Measurements from ENCODE around the gene PLPPR2. TPM values are rescaled to one million over a fixed set of nuclear protein-coding genes. Genes with fewer than 3 reads are reported as not detected.
A peak's percentile ranks its signal among the peaks of the same experiment; 100 is the strongest.

The PLPPR2 gene
- total RNA-seq, 1 donor, result 14.1 TPM

DNA sequence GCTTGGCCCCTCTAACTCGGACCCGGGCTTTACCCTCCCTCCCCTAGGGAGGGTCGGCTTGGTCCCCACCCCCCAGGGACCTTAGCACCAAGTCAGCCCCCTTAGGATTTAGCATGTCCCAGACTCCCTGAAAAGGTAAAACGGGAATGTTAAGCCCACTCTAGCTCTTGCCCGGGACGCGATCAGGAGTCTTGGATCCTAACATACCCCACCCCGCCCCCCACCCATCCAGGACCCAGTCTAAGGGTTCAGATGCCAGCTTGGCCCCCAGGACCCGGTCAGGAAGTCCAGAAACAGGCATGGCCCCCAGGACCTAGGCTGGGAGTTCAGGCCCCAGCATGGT, 28.4 kb downstream of the PLPPR2 start:
- peak; percentile 66 for DNase-seq (ENCODE audit: insufficient read length, low spot score, missing footprints)
- H3K27ac ChIP-seq (ENCODE audit: low read depth, low read length), result no peak overlapping the region
- H3K4me3 ChIP-seq (ENCODE audit: insufficient read depth, low read length), result peak overlapping the region; percentile 60
- H3K4me1 ChIP-seq (ENCODE audit: insufficient read depth, low read length), result peaks cover 12% of the 10 kb centered on the region
- TF ChIP-seq, protein P1, sequence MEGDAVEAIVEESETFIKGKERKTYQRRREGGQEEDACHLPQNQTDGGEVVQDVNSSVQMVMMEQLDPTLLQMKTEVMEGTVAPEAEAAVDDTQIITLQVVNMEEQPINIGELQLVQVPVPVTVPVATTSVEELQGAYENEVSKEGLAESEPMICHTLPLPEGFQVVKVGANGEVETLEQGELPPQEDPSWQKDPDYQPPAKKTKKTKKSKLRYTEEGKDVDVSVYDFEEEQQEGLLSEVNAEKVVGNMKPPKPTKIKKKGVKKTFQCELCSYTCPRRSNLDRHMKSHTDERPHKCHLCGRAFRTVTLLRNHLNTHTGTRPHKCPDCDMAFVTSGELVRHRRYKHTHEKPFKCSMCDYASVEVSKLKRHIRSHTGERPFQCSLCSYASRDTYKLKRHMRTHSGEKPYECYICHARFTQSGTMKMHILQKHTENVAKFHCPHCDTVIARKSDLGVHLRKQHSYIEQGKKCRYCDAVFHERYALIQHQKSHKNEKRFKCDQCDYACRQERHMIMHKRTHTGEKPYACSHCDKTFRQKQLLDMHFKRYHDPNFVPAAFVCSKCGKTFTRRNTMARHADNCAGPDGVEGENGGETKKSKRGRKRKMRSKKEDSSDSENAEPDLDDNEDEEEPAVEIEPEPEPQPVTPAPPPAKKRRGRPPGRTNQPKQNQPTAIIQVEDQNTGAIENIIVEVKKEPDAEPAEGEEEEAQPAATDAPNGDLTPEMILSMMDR (IDR thresholded peaks at IDR 0.05; ENCODE audit: extremely low read depth, low read depth, low read length), result no peak
- H3K36me3 ChIP-seq (ENCODE audit: insufficient read depth, low read length), result no peaks in the 10 kb centered on the region
- H3K4me2 ChIP-seq (ENCODE audit: insufficient read depth, low read length), result peak overlapping the region; percentile 60
- H3K79me2 ChIP-seq (ENCODE audit: insufficient read depth, low read length), result peaks cover 6% of the 10 kb centered on the region
- no peaks in the 10 kb centered on the region for H4K20me1 ChIP-seq (ENCODE audit: insufficient read depth, low read length)
- H2AFZ ChIP-seq (ENCODE audit: low read length), result no peak overlapping the region
- no peaks in the 10 kb centered on the region for H3K9me3 ChIP-seq (ENCODE audit: low read depth, low read length)
- peaks cover 14% of the 10 kb centered on the region for H3K27me3 ChIP-seq (ENCODE audit: insufficient read depth, low read length)

DNA sequence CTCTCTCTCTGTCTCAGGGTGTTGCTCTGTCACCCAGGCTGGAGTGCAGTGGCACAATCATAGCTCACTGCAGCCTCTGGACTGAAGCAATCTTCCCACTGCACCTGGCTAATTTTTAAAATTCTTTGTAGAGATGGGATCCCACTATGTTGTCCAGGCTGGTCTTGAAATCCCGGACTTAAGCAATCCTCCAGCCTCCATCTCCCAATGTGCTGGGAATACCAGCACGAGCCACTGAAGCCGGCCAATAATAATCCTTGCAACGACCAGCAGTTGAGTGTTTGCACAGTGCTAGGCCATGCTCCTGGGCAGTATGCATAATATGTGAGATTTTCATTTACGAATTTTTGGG, 29.5 kb downstream of the PLPPR2 start:
- peaks cover 10% of the 10 kb centered on the region for H3K4me1 ChIP-seq (ENCODE audit: insufficient read depth, low read length)
- peaks cover 6% of the 10 kb centered on the region for H3K79me2 ChIP-seq (ENCODE audit: insufficient read depth, low read length)
- peak; percentile 19 for DNase-seq (ENCODE audit: insufficient read length, low spot score, missing footprints)
- no peak overlapping the region for H3K4me3 ChIP-seq (ENCODE audit: insufficient read depth, low read length)
- no peaks in the 10 kb centered on the region for H3K36me3 ChIP-seq (ENCODE audit: insufficient read depth, low read length)
- H3K4me2 ChIP-seq (ENCODE audit: insufficient read depth, low read length), result no peak overlapping the region
- no peaks in the 10 kb centered on the region for H3K9me3 ChIP-seq (ENCODE audit: low read depth, low read length)
- H2AFZ ChIP-seq (ENCODE audit: low read length), result no peak overlapping the region
- no peak overlapping the region for H3K27ac ChIP-seq (ENCODE audit: low read depth, low read length)
- no peaks in the 10 kb centered on the region for H4K20me1 ChIP-seq (ENCODE audit: insufficient read depth, low read length)
- peaks cover 14% of the 10 kb centered on the region for H3K27me3 ChIP-seq (ENCODE audit: insufficient read depth, low read length)
- TF ChIP-seq, protein P1 (IDR thresholded peaks at IDR 0.05; ENCODE audit: extremely low read depth, low read depth, low read length), result no peak

GRCh38 chr19:11387162-11388034, 32.2 kb downstream of the PLPPR2 start:
- Histone ChIP-seq H3K4me3 (ENCODE audit: insufficient read depth, low read length) (no peak overlapping the region), H2AFZ (ENCODE audit: low read length) (no peak overlapping the region), H4K20me1 (ENCODE audit: insufficient read depth, low read length) (no peaks in the 10 kb centered on the region), H3K27me3 (ENCODE audit: insufficient read depth, low read length) (peaks cover 12% of the 10 kb centered on the region), H3K4me2 (ENCODE audit: insufficient read depth, low read length) (no peak overlapping the region), H3K36me3 (ENCODE audit: insufficient read depth, low read length) (no peaks in the 10 kb centered on the region), H3K9me3 (ENCODE audit: low read depth, low read length) (peaks cover 2% of the 10 kb centered on the region), H3K4me1 (ENCODE audit: insufficient read depth, low read length) (no peaks in the 10 kb centered on the region), H3K79me2 (ENCODE audit: insufficient read depth, low read length) (no peaks in the 10 kb centered on the region), H3K27ac (ENCODE audit: low read depth, low read length) (no peak overlapping the region)
- TF ChIP-seq, protein P1 (IDR thresholded peaks at IDR 0.05; ENCODE audit: extremely low read depth, low read depth, low read length), result no peak
- DNase-seq (ENCODE audit: insufficient read length, low spot score, missing footprints), result peak; percentile 18

- no peaks in the 10 kb centered on the region for H3K79me2 ChIP-seq (ENCODE audit: insufficient read depth, low read length)
These were observed 35.1 kb downstream of the PLPPR2 start for GRCh38 chr19:11390359-11390758.

More at GRCh38 chr19:11390359-11390758, 35.1 kb downstream of the PLPPR2 start:
- DNase-seq (ENCODE audit: insufficient read length, low spot score, missing footprints), result peak; percentile 61
- Histone ChIP-seq H2AFZ (ENCODE audit: low read length) (no peak overlapping the region), H3K27me3 (ENCODE audit: insufficient read depth, low read length) (no peaks in the 10 kb centered on the region), H4K20me1 (ENCODE audit: insufficient read depth, low read length) (no peaks in the 10 kb centered on the region), H3K27ac (ENCODE audit: low read depth, low read length) (no peak overlapping the region), H3K36me3 (ENCODE audit: insufficient read depth, low read length) (no peaks in the 10 kb centered on the region), H3K4me1 (ENCODE audit: insufficient read depth, low read length) (no peaks in the 10 kb centered on the region), H3K4me3 (ENCODE audit: insufficient read depth, low read length) (no peak overlapping the region), H3K9me3 (ENCODE audit: low read depth, low read length) (peaks cover 2% of the 10 kb centered on the region), H3K4me2 (ENCODE audit: insufficient read depth, low read length) (no peak overlapping the region)
- TF ChIP-seq, protein P1 (IDR thresholded peaks at IDR 0.05; ENCODE audit: extremely low read depth, low read depth, low read length), result no peak
